GM23248 (cell line): ENCODE measurements around the gene CSH2.

ENCODE experiments used
- EZH2 ChIP-seq: fragments of 200-600 bp; sonication (generic); IDR thresholded peaks from 2 replicates; pipeline ENCODE4 v1.6.1; 2018; ENCODE audit warnings: antibody characterized with exemption, mild to moderate bottlenecking; ENCODE audit not compliant: insufficient read depth, poor library complexity, severe bottlenecking
- EZH2phosphoT487 ChIP-seq: fragments of 200-600 bp; sonication (generic); IDR thresholded peaks from 2 replicates; pipeline ENCODE4 v1.6.1; 2018; ENCODE audit warnings: antibody characterized with exemption, moderate library complexity, mild to moderate bottlenecking, low read depth; ENCODE audit not compliant: insufficient read depth

DNA sequence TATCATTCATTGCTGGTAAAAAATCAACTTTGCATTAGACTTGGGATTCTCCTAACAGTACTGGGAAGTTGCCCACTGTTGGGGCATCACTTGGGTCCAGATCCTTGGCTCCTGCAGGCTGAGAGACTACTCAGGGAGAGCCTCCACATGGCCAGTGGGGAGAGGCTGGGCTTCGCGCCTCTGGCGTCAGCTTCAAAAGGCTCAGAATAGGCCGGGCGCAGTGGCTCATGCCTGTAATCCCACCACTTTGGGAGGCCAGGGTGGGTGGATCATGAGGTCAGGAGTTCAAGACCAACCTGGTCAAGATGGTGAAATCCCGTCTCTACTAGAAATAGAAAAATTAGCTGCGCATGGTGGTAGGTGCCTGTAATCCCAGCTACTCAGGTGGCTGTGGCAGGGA, 41.0 kb upstream of the CSH2 start:
- no peak for TF ChIP-seq EZH2phosphoT487
- TF ChIP-seq EZH2: no peak
